ENCODE results near the gene TP63.

Gene TP63

GRCh38 chr3:189786479-189787064 lies 155.4 kb downstream of the TP63 start:
- no peak for DNase-seq

- DNase-seq = no peak
Observed at GRCh38 chr3:189787191-189787590, 156.0 kb downstream of the TP63 start.

- no peak for DNase-seq
Observed at GRCh38 chr3:189787632-189788031, 156.4 kb downstream of the TP63 start.

GRCh38 chr3:189789432-189789831 lies 158.2 kb downstream of the TP63 start:
- no peak for DNase-seq

- DNase-seq = no peak
Observed at GRCh38 chr3:189790658-189791057, 159.5 kb downstream of the TP63 start.

- DNase-seq = no peak
Observed at GRCh38 chr3:189792046-189792929, 161.1 kb downstream of the TP63 start.

GRCh38 chr3:189794518-189794917 lies 163.3 kb downstream of the TP63 start:
- no peak for DNase-seq

- DNase-seq = no peak
Observed at GRCh38 chr3:189797103-189797750, 166.0 kb downstream of the TP63 start.

- DNase-seq = no peak
Observed at GRCh38 chr3:189799366-189799765, 168.2 kb downstream of the TP63 start.

- no peak for DNase-seq
Observed at GRCh38 chr3:189800436-189800835, 169.2 kb downstream of the TP63 start.

GRCh38 chr3:189803254-189803653 lies 172.1 kb downstream of the TP63 start:
- no peak for DNase-seq

- no peak for DNase-seq
Observed at GRCh38 chr3:189805375-189806067, 174.3 kb downstream of the TP63 start.

GRCh38 chr3:189806171-189806951 lies 175.2 kb downstream of the TP63 start:
- DNase-seq = no peak

- no peak for DNase-seq
Observed at GRCh38 chr3:189808246-189809007, 177.2 kb downstream of the TP63 start.

- no peak for DNase-seq
Observed at GRCh38 chr3:189809583-189809982, 178.4 kb downstream of the TP63 start.

GRCh38 chr3:189812806-189813465 lies 181.7 kb downstream of the TP63 start:
- DNase-seq = no peak

GRCh38 chr3:189813647-189814240 lies 182.6 kb downstream of the TP63 start:
- no peak for DNase-seq

GRCh38 chr3:189820365-189820720 lies 189.2 kb downstream of the TP63 start:
- DNase-seq = no peak

GRCh38 chr3:189821262-189821661 lies 190.1 kb downstream of the TP63 start:
- DNase-seq = no peak

- no peak for DNase-seq
Observed at GRCh38 chr3:189822726-189823125, 191.5 kb downstream of the TP63 start.

Data from activated CD4-positive, alpha-beta T cell treated with anti-CD3 and anti-CD28 coated beads, Interleukin-2, amount 50 U/mL, for 1 hour (primary cell).